Measurements from ENCODE around the gene FMNL3.

Gene FMNL3

GRCh38 chr12:49683599-49684309, 23.5 kb downstream of the FMNL3 start:
- no peak for DNase-seq (ENCODE audit: low read depth in 1 of 2, low spot score in 1 of 2)
- in situ Hi-C loops (cut with HindIII; ENCODE audit: low pct_unique_long_range_greater_than_20kb, low sequenced_read_pairs) = no loop called here
- no peak for TF ChIP-seq JUND (IDR thresholded peaks at IDR 0.05; ENCODE audit: low read depth)

DNA sequence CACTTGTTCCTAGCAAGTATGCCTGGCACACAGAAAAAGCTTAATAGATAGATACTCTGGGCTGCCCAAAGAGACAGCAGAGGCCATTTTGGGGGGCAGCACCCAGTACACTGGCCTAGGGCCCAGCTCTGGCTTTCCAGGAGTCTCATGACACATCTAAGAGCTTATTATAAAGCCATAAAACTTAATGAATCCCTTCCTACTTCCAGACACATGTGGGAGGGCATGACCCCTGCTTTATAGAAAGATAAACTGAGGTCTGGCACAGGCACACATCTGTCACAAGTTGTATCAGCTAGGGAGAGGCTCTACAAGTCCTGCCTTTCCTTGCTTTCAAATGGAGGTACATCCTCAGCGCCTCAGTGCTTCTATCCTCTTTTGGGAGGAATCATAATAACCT, 27.1 kb downstream of the FMNL3 start:
- no peak for DNase-seq (ENCODE audit: low read depth in 1 of 2, low spot score in 1 of 2)
- TF ChIP-seq JUND (IDR thresholded peaks at IDR 0.05; ENCODE audit: low read depth) = no peak
- in situ Hi-C loops (cut with HindIII; ENCODE audit: low pct_unique_long_range_greater_than_20kb, low sequenced_read_pairs) = no loop called here

DNA sequence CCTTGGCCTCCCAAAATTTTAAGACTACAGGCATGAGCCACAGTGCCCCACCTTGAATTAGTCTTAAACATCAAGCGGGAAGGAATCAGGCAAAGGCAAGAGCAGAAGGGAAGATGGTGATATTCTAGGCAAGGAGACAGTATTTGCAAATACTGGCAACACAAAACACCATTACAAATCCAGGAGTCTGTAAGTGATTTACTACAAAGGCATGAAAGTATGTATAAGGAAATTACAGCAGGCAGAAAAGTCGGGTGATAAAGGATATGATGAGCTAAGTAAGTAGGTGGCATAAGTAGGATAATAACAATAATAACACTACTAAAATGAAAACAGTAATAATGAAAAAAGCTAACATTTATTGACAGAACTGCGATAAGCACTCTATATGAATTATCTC, 28.5 kb downstream of the FMNL3 start:
- in situ Hi-C loops (cut with HindIII; ENCODE audit: low pct_unique_long_range_greater_than_20kb, low sequenced_read_pairs) = no loop called here
- DNase-seq (ENCODE audit: low read depth in 1 of 2, low spot score in 1 of 2) = no peak
- no peak for TF ChIP-seq JUND (IDR thresholded peaks at IDR 0.05; ENCODE audit: low read depth)

DNA sequence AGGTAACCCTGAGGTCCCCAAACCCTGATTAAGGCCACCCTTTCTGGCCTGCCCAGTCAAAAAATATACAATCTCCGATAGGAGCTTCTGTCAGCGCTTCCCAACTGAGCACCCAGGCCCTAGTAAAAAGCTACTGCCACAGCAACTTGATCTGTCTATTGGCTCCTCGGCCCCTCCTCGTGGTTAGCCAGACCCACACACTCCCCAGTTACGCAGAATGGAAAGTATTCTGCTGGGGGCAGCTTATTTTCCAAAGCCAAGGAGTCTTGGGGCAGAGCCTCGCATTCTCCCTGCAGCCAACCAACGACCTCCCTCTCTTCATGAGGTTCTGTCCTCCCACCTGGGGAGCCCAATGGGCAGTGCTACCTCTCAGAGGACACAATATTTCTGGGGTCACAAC, 32.1 kb downstream of the FMNL3 start:
- in situ Hi-C loops (cut with HindIII; ENCODE audit: low pct_unique_long_range_greater_than_20kb, low sequenced_read_pairs) = no loop called here
- TF ChIP-seq JUND (IDR thresholded peaks at IDR 0.05; ENCODE audit: low read depth) = no peak
- no peak for DNase-seq (ENCODE audit: low read depth in 1 of 2, low spot score in 1 of 2)

DNA sequence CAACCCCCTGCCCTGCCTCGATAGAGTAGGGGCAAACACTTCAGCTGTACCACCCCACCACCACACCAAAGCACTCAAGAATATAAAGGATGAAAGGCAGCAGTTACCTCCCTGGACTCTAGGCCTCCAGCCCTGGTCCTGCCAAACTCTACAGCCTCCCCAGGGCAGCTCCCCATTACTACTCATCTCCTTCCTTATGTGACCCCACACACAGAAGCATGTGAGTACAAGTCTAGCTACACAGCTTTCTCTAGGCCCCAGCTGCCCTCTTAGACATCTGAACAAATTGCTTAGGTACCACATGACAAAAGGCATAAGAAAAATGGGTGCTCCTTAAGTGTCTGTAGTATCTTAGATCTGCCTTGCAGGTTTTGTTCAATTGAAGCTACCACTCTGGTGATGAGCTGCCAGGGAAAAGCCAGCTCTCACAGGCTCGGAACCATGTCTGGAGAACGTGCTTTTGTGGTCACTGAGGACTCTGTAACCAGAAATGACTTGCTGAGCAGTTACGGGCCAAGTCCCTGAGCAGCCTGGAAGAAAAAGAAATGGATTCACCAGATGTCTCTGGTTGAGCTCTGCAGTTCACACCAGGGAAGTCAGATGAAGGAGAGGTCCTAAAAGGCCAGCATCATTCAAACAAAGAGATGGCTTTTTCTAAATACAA, 32.8 kb downstream of the FMNL3 start:
- in situ Hi-C loops (cut with HindIII; ENCODE audit: low pct_unique_long_range_greater_than_20kb, low sequenced_read_pairs) = no loop called here
- no peak for TF ChIP-seq JUND (IDR thresholded peaks at IDR 0.05; ENCODE audit: low read depth)

DNA sequence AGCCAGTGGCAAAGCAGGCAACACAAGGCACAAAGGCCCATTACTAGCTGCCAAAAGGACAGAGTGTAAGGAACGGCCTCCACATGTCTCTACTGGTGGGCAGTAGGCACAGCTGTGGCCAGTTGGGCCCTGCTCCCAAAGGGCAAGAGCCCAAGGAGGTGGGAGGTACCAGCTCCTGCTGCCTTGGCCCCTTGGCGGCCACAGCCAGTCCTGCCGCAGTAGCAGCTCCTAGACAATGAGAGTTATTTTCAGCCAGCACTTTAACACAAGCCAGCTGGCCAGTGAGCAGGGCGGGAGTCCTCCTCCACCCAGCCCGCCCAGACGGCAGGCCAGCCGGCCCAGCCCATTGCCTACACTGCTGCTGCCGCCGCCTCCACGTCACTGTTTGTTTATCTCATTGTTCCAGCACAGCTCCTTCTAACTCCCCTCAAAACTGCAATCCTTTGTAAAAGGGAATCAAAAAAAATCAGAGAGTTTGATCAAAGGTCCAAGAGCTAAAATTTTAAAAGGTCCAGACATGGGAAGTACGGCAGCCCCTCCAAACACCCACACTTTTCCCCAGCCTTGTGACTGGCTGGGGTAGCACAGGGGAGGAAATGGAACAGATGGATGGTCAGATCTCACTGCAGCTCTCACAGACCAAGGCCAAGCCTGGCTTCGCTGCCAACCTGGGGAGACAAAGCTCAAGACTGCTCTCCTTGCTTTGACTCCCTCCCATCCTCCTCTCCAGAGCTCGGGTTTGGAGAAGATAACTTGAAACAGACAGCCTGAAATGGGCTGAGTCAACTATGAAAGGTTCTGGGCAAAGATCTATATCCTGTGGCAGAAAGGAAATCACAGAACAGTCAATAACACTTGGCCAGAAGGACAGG, 33.5 kb downstream of the FMNL3 start:
- DNase-seq (ENCODE audit: low read depth in 1 of 2, low spot score in 1 of 2) = no peak

More for the DNA sequence above, 32.8 kb downstream of the FMNL3 start:
- no peak for DNase-seq (ENCODE audit: low read depth in 1 of 2, low spot score in 1 of 2)

GRCh38 chr12:49672301-49673217, 34.6 kb downstream of the FMNL3 start:
- TF ChIP-seq JUND (IDR thresholded peaks at IDR 0.05; ENCODE audit: low read depth) = no peak
- DNase-seq (ENCODE audit: low read depth in 1 of 2, low spot score in 1 of 2) = no peak
- in situ Hi-C loops (cut with HindIII; ENCODE audit: low pct_unique_long_range_greater_than_20kb, low sequenced_read_pairs) = no loop called here

More for the DNA sequence above, 33.5 kb downstream of the FMNL3 start:
- TF ChIP-seq JUND (IDR thresholded peaks at IDR 0.05; ENCODE audit: low read depth) = no peak
- in situ Hi-C loops (cut with HindIII; ENCODE audit: low pct_unique_long_range_greater_than_20kb, low sequenced_read_pairs) = no loop called here

- in situ Hi-C loops (cut with HindIII; ENCODE audit: low pct_unique_long_range_greater_than_20kb, low sequenced_read_pairs) = no loop called here
- TF ChIP-seq JUND (IDR thresholded peaks at IDR 0.05; ENCODE audit: low read depth) = no peak
- no peak for DNase-seq (ENCODE audit: low read depth in 1 of 2, low spot score in 1 of 2)
These were observed 36.0 kb downstream of the FMNL3 start for GRCh38 chr12:49671031-49671765.

- in situ Hi-C loops (cut with HindIII; ENCODE audit: low pct_unique_long_range_greater_than_20kb, low sequenced_read_pairs) = no loop called here
- no peak for DNase-seq (ENCODE audit: low read depth in 1 of 2, low spot score in 1 of 2)
- TF ChIP-seq JUND (IDR thresholded peaks at IDR 0.05; ENCODE audit: low read depth) = no peak
These were observed 37.4 kb downstream of the FMNL3 start for GRCh38 chr12:49669796-49670195.

DNA sequence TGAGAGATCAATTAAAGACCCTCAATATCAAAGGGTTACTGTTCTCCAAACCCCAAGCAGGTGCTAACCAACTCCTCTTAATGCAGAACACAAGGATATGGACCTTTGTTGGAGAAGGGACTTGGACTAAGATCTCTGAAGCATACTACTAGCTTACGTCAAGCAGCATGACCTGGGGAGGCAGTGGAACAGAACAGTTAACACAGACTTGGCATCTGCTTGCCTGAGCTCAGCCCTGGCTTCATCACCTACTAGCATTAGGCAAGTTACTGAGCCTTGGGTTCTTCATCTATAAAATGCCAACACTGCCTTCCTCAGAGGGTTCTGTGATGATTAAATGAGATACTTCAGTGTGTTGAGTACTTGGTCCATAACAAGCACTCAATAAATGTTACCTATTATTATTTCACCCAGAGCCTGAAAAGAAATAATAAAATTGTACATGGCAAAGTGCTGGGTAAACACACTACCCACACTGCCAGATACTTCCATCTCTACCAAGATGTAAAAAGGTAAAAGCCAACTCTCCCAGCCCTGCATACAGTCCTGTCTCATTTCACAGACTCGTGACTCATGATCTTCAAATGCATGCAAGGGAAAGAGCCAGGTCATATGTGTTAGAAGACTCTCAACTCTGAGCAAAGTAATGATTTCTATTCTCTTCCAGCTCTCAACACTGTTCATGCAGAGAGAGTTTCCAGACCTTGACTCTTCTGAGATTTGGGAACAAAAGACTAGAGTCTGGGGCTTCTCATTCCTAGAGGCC, 39.7 kb downstream of the FMNL3 start:
- no peak for DNase-seq (ENCODE audit: low read depth in 1 of 2, low spot score in 1 of 2)
- TF ChIP-seq JUND (IDR thresholded peaks at IDR 0.05; ENCODE audit: low read depth) = no peak
- in situ Hi-C loops (cut with HindIII; ENCODE audit: low pct_unique_long_range_greater_than_20kb, low sequenced_read_pairs) = no loop called here

- TF ChIP-seq JUND (IDR thresholded peaks at IDR 0.05; ENCODE audit: low read depth) = no peak
- in situ Hi-C loops (cut with HindIII; ENCODE audit: low pct_unique_long_range_greater_than_20kb, low sequenced_read_pairs) = no loop called here
These were observed 41.0 kb downstream of the FMNL3 start for GRCh38 chr12:49666176-49666575.

More at GRCh38 chr12:49666176-49666575, 41.0 kb downstream of the FMNL3 start:
- no peak for DNase-seq (ENCODE audit: low read depth in 1 of 2, low spot score in 1 of 2)

Measured in T47D (cell line).